Panc1 (cell line): Measurements from ENCODE around the gene RANBP3. TPM values are rescaled to one million over a fixed set of nuclear protein-coding genes. Genes with fewer than 3 reads are reported as not detected.

ENCODE experiments used
- ATAC-seq: fragments of 200-7000 bp; cut with Tn5 transposase; 2 replicates; pipeline ENCODE4 v1.9.1; 2020; ENCODE audit warnings: mild to moderate bottlenecking, moderate library complexity
- BruUV-seq: library from RNA; stranded (reverse); fragments of 400-500 nt; replicated peaks from 2 replicates; lab custom pipeline; 2021; lab: Mats Ljungman, UMichigan
- CTCF ChIA-PET: fragments of 300-600 bp; sonication (Branson Sonifier 250); formaldehyde crosslinking; loops from one replicate; lab custom pipeline; 2022; ENCODE audit warnings: antibody characterized with exemption; lab: Charles Lee
- POLR2A ChIA-PET: fragments of 300-600 bp; sonication (Branson Sonifier 250); formaldehyde crosslinking; loops from one replicate; lab custom pipeline; 2022; ENCODE audit warnings: antibody characterized with exemption; lab: Charles Lee
- DNase-seq: peaks from one replicate; pipeline ENCODE4 v3.0.0-alpha.2; 2010; ENCODE audit warnings: low read depth, low spot score
- H3K27ac ChIP-seq: 2 replicates; pipeline ENCODE4 v1.5.1; 2011; ENCODE audit warnings: mild to moderate bottlenecking, low read length, inconsistent platforms
- H3K27me3 ChIP-seq: fragments of 200-500 bp; sonication (Bioruptor generic); 2 replicates; pipeline ENCODE4 v1.6.0; 2014; ENCODE audit warnings: low read length, inconsistent platforms; ENCODE audit not compliant: control insufficient read depth, insufficient read depth
- H3K36me3 ChIP-seq: fragments of 200-500 bp; sonication (Bioruptor generic); 2 replicates; pipeline ENCODE4 v1.5.1; 2014; ENCODE audit warnings: inconsistent platforms, mild to moderate bottlenecking, low read length, moderate library complexity; ENCODE audit not compliant: control insufficient read depth, insufficient read depth
- H3K4me1 ChIP-seq: 2 replicates; pipeline ENCODE4 v1.5.1; 2011; ENCODE audit warnings: inconsistent platforms, mild to moderate bottlenecking, low read length, moderate library complexity; ENCODE audit not compliant: control insufficient read depth, insufficient read depth
- H3K4me3 ChIP-seq, 2 experiments: 2 replicates each; pipeline ENCODE4 v1.5.1; 2011 to 2012; ENCODE audit warnings: low read depth in 2 of 2, low read length in 2 of 2, mild to moderate bottlenecking in 2 of 2, inconsistent platforms in 1 of 2, moderate library complexity in 1 of 2
- H3K9me3 ChIP-seq: fragments of 200-500 bp; sonication (Bioruptor generic); 2 replicates; pipeline ENCODE4 v1.5.1; 2014; ENCODE audit warnings: low read depth, mild to moderate bottlenecking, inconsistent platforms, low read length, moderate library complexity; ENCODE audit not compliant: control insufficient read depth, insufficient read depth
- POLR2AphosphoS5 ChIP-seq: IDR thresholded peaks from 2 replicates; pipeline ENCODE4 v1.6.1; 2012; ENCODE audit warnings: mild to moderate bottlenecking, low read depth, low read length, moderate library complexity
- SIN3A ChIP-seq: IDR thresholded peaks from 2 replicates; pipeline ENCODE4 v1.6.1; 2012; ENCODE audit warnings: low read depth, mild to moderate bottlenecking, low read length, moderate library complexity, borderline replicate concordance; ENCODE audit not compliant: insufficient read depth
- TCF7L2 ChIP-seq: IDR thresholded peaks from 2 replicates; pipeline ENCODE4 v1.6.1; 2011; ENCODE audit warnings: mild to moderate bottlenecking, low read depth, low read length, inconsistent platforms
- in situ Hi-C: cut with HindIII; loops from 2 replicates; pipeline ENCODE4 v1.10.0; 2016; ENCODE audit warnings: low sequenced_read_pairs, low pct_unique_long_range_greater_than_20kb
- intact Hi-C: fragments of 100-400 bp; cut with micrococcal nuclease; formaldehyde crosslinking; loops from one replicate; pipeline ENCODE4 v1.10.0; 2022; ENCODE audit not compliant: unreplicated experiment
- total RNA-seq: library from RNA; stranded (reverse); gene quantifications from one replicate; pipeline ENCODE4 v1.2.1, GENCODE V29; 2021; ENCODE audit not compliant: unreplicated experiment
- TF ChIP-seq, protein P1 (sequence below), 2 experiments: IDR thresholded peaks; 2 replicates each; pipeline ENCODE4 v1.6.1; 2011 to 2012; ENCODE audit warnings: low read depth in 2 of 2, control low read depth in 1 of 2, low read length in 1 of 2, mild to moderate bottlenecking in 1 of 2, moderate library complexity in 1 of 2; ENCODE audit not compliant: insufficient read depth in 1 of 2
- TF ChIP-seq, protein P2 (sequence below): fragments of 450-650 bp; IDR thresholded peaks from 2 replicates; pipeline ENCODE4 v1.5.1; 2017; ENCODE audit warnings: mild to moderate bottlenecking

The RANBP3 gene
- total RNA-seq, 1 experiment from 2014 or later, result 54.6 TPM

GRCh38 chr19:6022570-6023064, 44.7 kb upstream of the RANBP3 start:
- Histone ChIP-seq H3K36me3 (no peaks in the 10 kb centered on the region), H3K4me1 (no peaks in the 10 kb centered on the region), H3K27me3 (no peaks in the 10 kb centered on the region), H3K9me3 (no peaks in the 10 kb centered on the region), H3K4me3 (no peak overlapping the region), H3K27ac (no peak overlapping the region)
- peak; percentile 19 for ATAC-seq
- TF ChIP-seq SIN3A, result no peak
- no peak for TF ChIP-seq TCF7L2
- TF ChIP-seq, protein P1, sequence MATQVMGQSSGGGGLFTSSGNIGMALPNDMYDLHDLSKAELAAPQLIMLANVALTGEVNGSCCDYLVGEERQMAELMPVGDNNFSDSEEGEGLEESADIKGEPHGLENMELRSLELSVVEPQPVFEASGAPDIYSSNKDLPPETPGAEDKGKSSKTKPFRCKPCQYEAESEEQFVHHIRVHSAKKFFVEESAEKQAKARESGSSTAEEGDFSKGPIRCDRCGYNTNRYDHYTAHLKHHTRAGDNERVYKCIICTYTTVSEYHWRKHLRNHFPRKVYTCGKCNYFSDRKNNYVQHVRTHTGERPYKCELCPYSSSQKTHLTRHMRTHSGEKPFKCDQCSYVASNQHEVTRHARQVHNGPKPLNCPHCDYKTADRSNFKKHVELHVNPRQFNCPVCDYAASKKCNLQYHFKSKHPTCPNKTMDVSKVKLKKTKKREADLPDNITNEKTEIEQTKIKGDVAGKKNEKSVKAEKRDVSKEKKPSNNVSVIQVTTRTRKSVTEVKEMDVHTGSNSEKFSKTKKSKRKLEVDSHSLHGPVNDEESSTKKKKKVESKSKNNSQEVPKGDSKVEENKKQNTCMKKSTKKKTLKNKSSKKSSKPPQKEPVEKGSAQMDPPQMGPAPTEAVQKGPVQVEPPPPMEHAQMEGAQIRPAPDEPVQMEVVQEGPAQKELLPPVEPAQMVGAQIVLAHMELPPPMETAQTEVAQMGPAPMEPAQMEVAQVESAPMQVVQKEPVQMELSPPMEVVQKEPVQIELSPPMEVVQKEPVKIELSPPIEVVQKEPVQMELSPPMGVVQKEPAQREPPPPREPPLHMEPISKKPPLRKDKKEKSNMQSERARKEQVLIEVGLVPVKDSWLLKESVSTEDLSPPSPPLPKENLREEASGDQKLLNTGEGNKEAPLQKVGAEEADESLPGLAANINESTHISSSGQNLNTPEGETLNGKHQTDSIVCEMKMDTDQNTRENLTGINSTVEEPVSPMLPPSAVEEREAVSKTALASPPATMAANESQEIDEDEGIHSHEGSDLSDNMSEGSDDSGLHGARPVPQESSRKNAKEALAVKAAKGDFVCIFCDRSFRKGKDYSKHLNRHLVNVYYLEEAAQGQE (IDR thresholded peaks at IDR 0.05; ENCODE audit: insufficient read depth in 1 of 2, low read depth in 2 of 2, low read length in 1 of 2), result no peak
- TF ChIP-seq, protein P2, sequence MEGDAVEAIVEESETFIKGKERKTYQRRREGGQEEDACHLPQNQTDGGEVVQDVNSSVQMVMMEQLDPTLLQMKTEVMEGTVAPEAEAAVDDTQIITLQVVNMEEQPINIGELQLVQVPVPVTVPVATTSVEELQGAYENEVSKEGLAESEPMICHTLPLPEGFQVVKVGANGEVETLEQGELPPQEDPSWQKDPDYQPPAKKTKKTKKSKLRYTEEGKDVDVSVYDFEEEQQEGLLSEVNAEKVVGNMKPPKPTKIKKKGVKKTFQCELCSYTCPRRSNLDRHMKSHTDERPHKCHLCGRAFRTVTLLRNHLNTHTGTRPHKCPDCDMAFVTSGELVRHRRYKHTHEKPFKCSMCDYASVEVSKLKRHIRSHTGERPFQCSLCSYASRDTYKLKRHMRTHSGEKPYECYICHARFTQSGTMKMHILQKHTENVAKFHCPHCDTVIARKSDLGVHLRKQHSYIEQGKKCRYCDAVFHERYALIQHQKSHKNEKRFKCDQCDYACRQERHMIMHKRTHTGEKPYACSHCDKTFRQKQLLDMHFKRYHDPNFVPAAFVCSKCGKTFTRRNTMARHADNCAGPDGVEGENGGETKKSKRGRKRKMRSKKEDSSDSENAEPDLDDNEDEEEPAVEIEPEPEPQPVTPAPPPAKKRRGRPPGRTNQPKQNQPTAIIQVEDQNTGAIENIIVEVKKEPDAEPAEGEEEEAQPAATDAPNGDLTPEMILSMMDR, result no peak; the same call in 1 of the 2 replicates
- TF ChIP-seq POLR2AphosphoS5, result no peak
- intact Hi-C loops, result loop anchor here (2.0 kb wide), 1 partner anchor 34 kb away; no protein-coding TSS in a partner anchor
- in situ Hi-C loops, result no loop called here
- BruUV-seq, result no TSS peak
- CTCF ChIA-PET, result interaction anchor here (0.8 to 2.0 kb wide), 3 partner anchors 35 to 219 kb away, joined by 3 to 6 read pairs (median 5); no protein-coding TSS in a partner anchor
- POLR2A ChIA-PET, result no interaction called here
- DNase-seq, result no peak

DNA sequence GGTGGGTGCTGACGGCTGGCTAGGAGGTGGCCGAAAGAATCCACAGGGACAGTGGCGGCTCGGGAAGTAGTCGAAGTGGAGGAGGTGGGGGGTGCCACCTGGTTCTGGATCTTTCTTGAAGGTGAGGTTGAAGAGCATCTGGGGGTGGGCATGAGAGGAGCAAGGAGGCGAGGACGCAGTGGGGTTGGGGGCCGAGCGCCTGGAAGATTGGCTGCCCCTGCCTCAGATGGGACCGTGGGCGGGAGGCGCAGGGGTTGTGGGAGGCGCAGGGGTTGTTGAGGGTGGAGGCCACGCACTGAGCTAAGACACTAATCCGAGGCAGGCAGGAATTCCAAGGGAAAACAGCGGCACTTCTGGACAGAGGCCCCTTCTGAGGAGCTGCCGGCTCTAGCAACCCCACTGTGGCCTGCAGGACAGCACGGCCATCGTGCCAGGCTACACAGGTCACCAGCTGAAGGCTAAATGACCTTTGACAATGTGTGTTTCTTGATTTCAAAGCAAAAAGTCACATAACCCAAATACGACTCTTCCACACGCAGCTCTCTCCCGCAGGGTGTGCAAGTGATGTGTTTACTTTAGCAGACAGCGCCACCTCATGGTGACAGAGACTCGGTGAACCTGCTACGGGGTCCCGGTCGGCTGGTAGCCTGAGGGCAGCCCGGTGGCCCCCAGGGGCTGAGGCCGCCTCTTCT, 44.1 kb upstream of the RANBP3 start:
- ChIA-PET POLR2A (no interaction called here), CTCF (interaction anchor here (0.5 to 2.0 kb wide), 6 partner anchors 33 to 230 kb away, joined by 5 to 8 read pairs (median 6); no protein-coding TSS in a partner anchor)
- peak; percentile 15 for DNase-seq
- Histone ChIP-seq H3K27me3 (no peaks in the 10 kb centered on the region), H3K27ac (no peak overlapping the region), H3K9me3 (no peaks in the 10 kb centered on the region), H3K4me3 (no peak overlapping the region), H3K4me1 (no peaks in the 10 kb centered on the region), H3K36me3 (no peaks in the 10 kb centered on the region)
- in situ Hi-C loops, result no loop called here
- BruUV-seq, result no TSS peak
- intact Hi-C loops, result loop anchor here (2.0 kb wide), 1 partner anchor 33 kb away; no protein-coding TSS in a partner anchor
- TF ChIP-seq SIN3A, result no peak
- TF ChIP-seq, protein P2, result peak; percentile 77
- peak; percentile 93 for ATAC-seq
